SK-N-SH (cell line): ENCODE results near the gene AFF3.

Experiments
- CHD2 ChIP-seq: fragments of 150-350 bp; IDR thresholded peaks from 2 replicates; pipeline ENCODE4 v1.6.1; 2018; ENCODE audit warnings: low read length; ENCODE audit not compliant: partially characterized antibody
- CTCF ChIP-seq: fragments of 200-600 bp; sonication (generic); IDR thresholded peaks from 2 replicates; pipeline ENCODE4 v1.6.1; 2017; ENCODE audit warnings: antibody characterized with exemption, mild to moderate bottlenecking, moderate library complexity
- EZH2phosphoT487 ChIP-seq: fragments of 200-600 bp; sonication (generic); IDR thresholded peaks from 2 replicates; pipeline ENCODE4 v1.6.1; 2017; ENCODE audit warnings: low read depth, mixed run types, mild to moderate bottlenecking, antibody characterized with exemption, moderate library complexity, borderline replicate concordance
- RAD21 ChIP-seq: IDR thresholded peaks from 2 replicates; pipeline ENCODE4 v1.6.1; 2012; ENCODE audit warnings: mild to moderate bottlenecking, low read length
- SIN3A ChIP-seq: IDR thresholded peaks from 2 replicates; pipeline ENCODE4 v1.6.1; 2012; ENCODE audit warnings: low read depth, mild to moderate bottlenecking, low read length, moderate library complexity, borderline replicate concordance
- YY1 ChIP-seq: IDR thresholded peaks from 2 replicates; pipeline ENCODE4 v1.4.0; 2012; ENCODE audit warnings: low read depth, mild to moderate bottlenecking

GRCh38 chr2:100137318-100137717 is 5.1 kb downstream of the AFF3 start:
- no peak for TF ChIP-seq CTCF
- no peak for TF ChIP-seq CHD2
- TF ChIP-seq SIN3A, result no peak
- TF ChIP-seq RAD21, result no peak
- no peak for TF ChIP-seq YY1
- no peak for TF ChIP-seq EZH2phosphoT487
